Gastrocnemius medialis (tissue), 4 donors: ENCODE measurements around the gene IGFBPL1. TPM values are rescaled to one million over a fixed set of nuclear protein-coding genes. Genes with fewer than 3 reads are reported as not detected.
"Not testable (repeated sequence)": the region's sequence is repeated elsewhere in the genome, so short reads cannot be mapped to it uniquely, and the experiment has no call there.

ENCODE experiments used
- ATAC-seq, 2 donors: fragments of 150-250 bp; one replicate each; pipeline ENCODE4 v1.9.1; 2016
- DNase-seq, 2 donors: peaks; one replicate each; pipeline ENCODE4 v3.0.0-alpha.2; 2019
- H3K27ac ChIP-seq, 4 donors: fragments of 200-600 bp; sonication (generic); 1 replicate in 1 of 4; 2 replicates in 3 of 4; pipeline ENCODE4 v1.5.1; 2016 to 2018; ENCODE audit warnings: mild to moderate bottlenecking in 2 of 4, moderate library complexity in 1 of 4
- H3K27me3 ChIP-seq, 3 donors: fragments of 200-600 bp; sonication (generic) in 2 of 3; 1 replicate in 1 of 3; 2 replicates in 2 of 3; pipeline versions ENCODE4 v1.5.1 to v1.6.0; 2016 to 2019; ENCODE audit warnings: mild to moderate bottlenecking in 1 of 3, moderate library complexity in 1 of 3
- H3K36me3 ChIP-seq, 2 donors: fragments of 200-600 bp; sonication (generic) in 1 of 2; one replicate each; pipeline ENCODE4 v1.5.1; 2017 to 2018
- H3K4me1 ChIP-seq, 2 donors: fragments of 200-600 bp; sonication (generic) in 1 of 2; one replicate each; pipeline ENCODE4 v1.5.1; 2016 to 2017; ENCODE audit warnings: mild to moderate bottlenecking in 2 of 2
- H3K4me3 ChIP-seq, 4 donors: fragments of 200-600 bp; sonication (generic) in 3 of 4; 1 replicate in 1 of 4; 2 replicates in 3 of 4; pipeline ENCODE4 v1.5.1; 2016 to 2019; ENCODE audit warnings: mild to moderate bottlenecking in 2 of 4
- H3K9me3 ChIP-seq, 3 donors: fragments of 200-600 bp; sonication (generic) in 2 of 3; 1 replicate in 1 of 3; 2 replicates in 2 of 3; pipeline ENCODE4 v1.5.1; 2016 to 2019
- POLR2A ChIP-seq, 2 donors: fragments of 450-650 bp; IDR thresholded peaks; one replicate each; pipeline ENCODE4 v1.6.1; 2017; ENCODE audit warnings: antibody characterized with exemption in 2 of 2, mild to moderate bottlenecking in 2 of 2, moderate library complexity in 2 of 2
- in situ Hi-C, 4 donors: fragments of 200-750 bp; cut with MboI; loops; one replicate each; pipeline versions ENCODE4 v1.15.0 to v1.8.0; 2017; ENCODE audit warnings: low sequenced_read_pairs in 4 of 4
- intact Hi-C: fragments of 100-400 bp; cut with DNase I; formaldehyde crosslinking; loops from one replicate; pipeline ENCODE4 v1.15.1; 2023; ENCODE audit warnings: low total_unique reads
- total RNA-seq, 4 donors: library from RNA; depleted of rRNA; stranded (reverse); fragments of >200 nt; gene quantifications; one replicate each; pipeline versions ENCODE4 v1.1.0 to v1.2.3, GENCODE V29; 2016
- TF ChIP-seq, protein P1 (sequence below), 5 experiments: fragments of 450-650 bp in 3 of 5; fragments of 200-600 bp in 2 of 5; sonication (generic) in 2 of 5; IDR thresholded peaks in 4 of 5; conservative IDR thresholded peaks in 1 of 5; 1 replicate in 4 of 5; 2 replicates in 1 of 5; pipeline ENCODE4 v1.5.1; 2016 to 2019; ENCODE audit warnings: antibody characterized with exemption in 5 of 5, mild to moderate bottlenecking in 3 of 5, moderate library complexity in 3 of 5

IGFBPL1 gene
- total RNA-seq, 4 donors from 2014 or later, result not detected

DNA sequence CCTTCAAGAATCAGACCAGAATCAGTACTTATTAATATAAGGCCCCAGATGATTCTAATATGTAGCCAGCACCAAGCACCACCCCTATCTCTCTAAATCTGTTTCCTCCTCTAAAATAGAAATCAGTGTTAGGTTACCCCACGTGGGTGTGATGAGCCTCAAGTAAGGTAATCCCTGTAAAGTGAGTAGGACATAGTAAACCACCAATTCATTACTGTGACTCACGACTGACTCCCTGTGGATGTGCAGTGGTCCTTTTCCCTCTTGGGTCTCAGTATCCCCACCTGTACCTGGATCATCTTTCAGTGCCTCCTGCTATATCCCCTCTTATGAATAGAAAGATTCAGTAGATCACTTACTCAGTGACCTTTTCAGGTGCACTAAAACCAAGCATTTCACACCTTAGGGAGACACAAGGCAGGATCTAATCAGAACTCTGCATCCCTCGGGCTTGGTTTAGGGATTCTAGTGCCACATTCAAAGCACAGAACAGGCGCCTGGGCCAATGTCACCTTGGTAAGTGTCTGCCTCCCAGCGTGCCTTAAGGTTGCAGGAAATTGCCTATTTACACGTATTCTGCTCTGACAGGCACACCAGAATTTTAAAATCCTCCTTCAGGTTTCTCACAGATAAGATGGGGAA is 43.9 kb downstream of the IGFBPL1 start:
- peaks cover 30% of the 10 kb centered on the region in 2 donors for H3K4me1 ChIP-seq
- H3K27me3 ChIP-seq, result no peaks in the 10 kb centered on the region
- no peaks in the 10 kb centered on the region for H3K36me3 ChIP-seq
- H3K27ac ChIP-seq, result peak overlapping the region; percentile 82 to 94 (median 90)
- peak; percentile 94 for ATAC-seq
- no peak overlapping the region for H3K4me3 ChIP-seq
- peak; percentile 48 to 64 for DNase-seq
- TF ChIP-seq, protein P1, sequence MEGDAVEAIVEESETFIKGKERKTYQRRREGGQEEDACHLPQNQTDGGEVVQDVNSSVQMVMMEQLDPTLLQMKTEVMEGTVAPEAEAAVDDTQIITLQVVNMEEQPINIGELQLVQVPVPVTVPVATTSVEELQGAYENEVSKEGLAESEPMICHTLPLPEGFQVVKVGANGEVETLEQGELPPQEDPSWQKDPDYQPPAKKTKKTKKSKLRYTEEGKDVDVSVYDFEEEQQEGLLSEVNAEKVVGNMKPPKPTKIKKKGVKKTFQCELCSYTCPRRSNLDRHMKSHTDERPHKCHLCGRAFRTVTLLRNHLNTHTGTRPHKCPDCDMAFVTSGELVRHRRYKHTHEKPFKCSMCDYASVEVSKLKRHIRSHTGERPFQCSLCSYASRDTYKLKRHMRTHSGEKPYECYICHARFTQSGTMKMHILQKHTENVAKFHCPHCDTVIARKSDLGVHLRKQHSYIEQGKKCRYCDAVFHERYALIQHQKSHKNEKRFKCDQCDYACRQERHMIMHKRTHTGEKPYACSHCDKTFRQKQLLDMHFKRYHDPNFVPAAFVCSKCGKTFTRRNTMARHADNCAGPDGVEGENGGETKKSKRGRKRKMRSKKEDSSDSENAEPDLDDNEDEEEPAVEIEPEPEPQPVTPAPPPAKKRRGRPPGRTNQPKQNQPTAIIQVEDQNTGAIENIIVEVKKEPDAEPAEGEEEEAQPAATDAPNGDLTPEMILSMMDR (IDR thresholded peaks at IDR 0.05 in 4 of 5, conservative IDR thresholded peaks at IDR 0.05 in 1 of 5), result peak in 4 of 5 experiments; percentile 23 to 42 (median 30)
- peak in 1 of 2 donors; percentile 38 for TF ChIP-seq POLR2A (IDR thresholded peaks at IDR 0.05)
- in situ Hi-C loops (loop anchor here in 1 of 4 donors (10.0 to 25.0 kb wide), 2 partner anchors 306 to 793 kb away; partner anchors contain the start of genes FBXO10 and TOMM5), intact Hi-C loops (loop anchor here (1.0 to 10.0 kb wide), 4 partner anchors 363 to 896 kb away; partner anchors contain the start of genes FBXO10 and POLR1E)
- peaks cover 0 to 4% (median 4%) of the 10 kb centered on the region in 3 donors for H3K9me3 ChIP-seq

DNA sequence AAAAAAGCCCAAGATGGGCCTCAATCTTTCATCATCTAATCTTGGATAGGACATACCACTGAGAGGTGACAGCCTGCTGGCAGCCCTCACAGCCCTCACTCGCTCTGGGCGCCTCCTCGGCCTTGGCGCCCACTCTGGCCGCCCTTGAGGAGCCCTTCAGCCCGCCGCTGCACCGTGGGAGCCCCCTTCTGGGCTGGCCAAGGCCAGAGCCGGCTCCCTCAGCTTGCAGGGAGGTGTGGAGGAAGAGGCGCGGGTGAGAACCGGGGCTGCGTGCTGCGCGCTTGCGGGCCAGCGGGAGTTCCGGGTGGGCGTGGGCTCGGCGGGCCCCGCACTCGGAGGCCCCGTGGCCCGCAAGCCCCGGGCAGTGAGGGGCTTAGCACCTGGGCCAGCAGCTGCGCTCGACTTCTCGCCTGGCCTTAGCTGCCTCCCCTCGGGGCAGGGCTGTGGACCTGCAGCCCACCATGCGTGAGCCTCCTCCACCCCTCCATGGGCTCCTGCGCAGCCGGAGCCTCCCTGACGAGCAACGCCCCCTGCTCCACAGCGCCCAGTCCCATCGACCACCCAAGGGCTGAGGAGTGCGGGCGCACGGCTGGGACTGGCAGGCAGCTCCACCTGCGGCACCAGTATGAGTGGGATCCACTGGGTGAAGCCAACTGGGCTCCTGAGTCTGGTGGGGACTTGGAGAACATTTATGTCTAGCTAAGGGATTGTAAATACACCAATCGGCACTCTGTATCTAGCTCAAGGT is 46.7 kb downstream of the IGFBPL1 start:
- not testable (repeated sequence) for H3K27me3 ChIP-seq, ATAC-seq, DNase-seq, H3K27ac ChIP-seq, H3K36me3 ChIP-seq, H3K9me3 ChIP-seq, H3K4me3 ChIP-seq
- peaks cover 26 to 30% of the 10 kb centered on the region in 2 donors for H3K4me1 ChIP-seq
- intact Hi-C loops, result loop anchor here (2.0 kb wide), 1 partner anchor 15 kb away; the partner anchor contains the start of gene ALDH1B1
- in situ Hi-C loops, result loop anchor here in 2 of 4 donors (10.0 to 25.0 kb wide), 2 partner anchors 293 to 790 kb away; partner anchors contain the start of genes FBXO10 (in 1 of the 2) and TOMM5 (in 1 of the 2)

DNA sequence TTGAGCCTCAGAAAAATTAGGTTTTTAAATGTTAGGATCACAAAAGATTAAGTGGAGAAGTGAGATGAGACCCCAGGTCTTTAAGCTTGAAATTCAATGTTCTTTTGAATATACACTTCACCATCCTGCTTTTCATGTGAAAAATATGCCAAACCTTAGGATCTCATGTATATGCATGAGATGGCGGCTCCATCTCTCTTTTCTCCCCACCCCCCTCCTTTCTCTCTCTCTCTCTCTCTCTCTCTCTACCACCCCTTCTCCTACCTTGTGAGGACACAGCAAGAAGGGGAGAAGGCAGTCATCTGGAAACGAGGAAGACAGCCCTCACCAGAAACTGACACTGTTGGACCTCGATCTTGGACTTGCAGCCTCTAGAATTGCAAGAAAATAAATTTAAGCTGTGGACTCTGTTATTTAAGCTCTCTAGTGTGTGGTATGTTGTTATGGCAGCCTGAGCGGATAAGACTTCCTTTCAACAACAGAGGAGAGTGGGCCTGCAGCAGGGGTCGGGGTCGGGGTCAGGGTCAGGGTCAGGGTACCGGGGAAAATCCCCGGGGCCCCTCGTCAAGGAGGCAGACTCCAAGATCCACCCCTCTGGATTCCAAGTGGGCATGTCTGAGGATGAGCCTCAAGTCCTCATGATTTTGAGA is 48.1 kb downstream of the IGFBPL1 start:
- no peak overlapping the region for H3K4me3 ChIP-seq
- ATAC-seq (no peak), DNase-seq (no peak)
- H3K27ac ChIP-seq, result no peak overlapping the region
- peaks cover 16 to 23% of the 10 kb centered on the region in 2 donors for H3K4me1 ChIP-seq
- in situ Hi-C loops (loop anchor here in 2 of 4 donors (10.0 to 25.0 kb wide), 2 partner anchors 291 to 789 kb away; partner anchors contain the start of genes FBXO10 (in 1 of the 2) and TOMM5 (in 1 of the 2)), intact Hi-C loops (no loop called here)
- no peaks in the 10 kb centered on the region for H3K27me3 ChIP-seq
- no peaks in the 10 kb centered on the region for H3K9me3 ChIP-seq
- TF ChIP-seq, protein P1 (IDR thresholded peaks at IDR 0.05 in 4 of 5, conservative IDR thresholded peaks at IDR 0.05 in 1 of 5), result no peak
- TF ChIP-seq POLR2A (IDR thresholded peaks at IDR 0.05), result no peak
- no peaks in the 10 kb centered on the region for H3K36me3 ChIP-seq

DNA sequence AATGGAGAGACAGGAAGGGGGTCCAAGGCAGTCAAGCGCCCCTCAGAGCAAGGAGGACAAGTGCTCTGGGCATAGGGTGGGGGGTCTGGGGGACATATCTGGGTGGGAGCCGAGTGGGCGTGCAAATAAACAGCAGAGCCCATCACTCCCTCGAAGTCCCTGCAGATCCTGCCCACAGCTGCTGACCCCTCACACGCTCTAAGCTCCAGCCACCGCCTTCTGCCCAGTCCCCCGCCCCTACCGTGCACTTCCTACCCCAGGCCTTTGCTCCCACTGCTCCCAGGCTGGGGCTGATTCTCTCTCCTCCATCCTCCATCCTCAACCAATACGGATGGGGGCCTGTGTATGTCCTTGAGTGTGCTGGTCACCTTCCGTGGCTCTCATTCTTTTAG is 48.7 kb downstream of the IGFBPL1 start:
- no peaks in the 10 kb centered on the region for H3K9me3 ChIP-seq
- peaks cover 11 to 19% of the 10 kb centered on the region in 2 donors for H3K4me1 ChIP-seq
- TF ChIP-seq POLR2A (IDR thresholded peaks at IDR 0.05), result no peak
- TF ChIP-seq, protein P1 (IDR thresholded peaks at IDR 0.05 in 4 of 5, conservative IDR thresholded peaks at IDR 0.05 in 1 of 5), result no peak
- H3K27ac ChIP-seq, result no peak overlapping the region
- ATAC-seq (no peak), DNase-seq (no peak)
- in situ Hi-C loops (loop anchor here in 2 of 4 donors (10.0 to 25.0 kb wide), 2 partner anchors 291 to 788 kb away; partner anchors contain the start of genes FBXO10 (in 1 of the 2) and TOMM5 (in 1 of the 2)), intact Hi-C loops (no loop called here)
- H3K27me3 ChIP-seq, result no peaks in the 10 kb centered on the region
- H3K36me3 ChIP-seq, result no peaks in the 10 kb centered on the region
- no peak overlapping the region for H3K4me3 ChIP-seq
